Measurements from ENCODE around the gene SMURF1.

- TF ChIP-seq ZFP30 (CRISPR knock-in tag; IDR thresholded peaks at IDR 0.05) = no peak
- no peak for TF ChIP-seq OSR1 (CRISPR knock-in tag; IDR thresholded peaks at IDR 0.05)
- TF ChIP-seq ZNF70 (CRISPR knock-in tag; IDR thresholded peaks at IDR 0.05) = no peak
- no peak for TF ChIP-seq CSRNP3 (CRISPR knock-in tag; IDR thresholded peaks at IDR 0.05)
- no peak for TF ChIP-seq PATZ1 (CRISPR knock-in tag; IDR thresholded peaks at IDR 0.05; ENCODE audit: borderline replicate concordance)
- no peak for TF ChIP-seq POU6F1 (CRISPR knock-in tag; IDR thresholded peaks at IDR 0.05; ENCODE audit: borderline replicate concordance, low read depth)
- TF ChIP-seq PPARA (CRISPR knock-in tag; IDR thresholded peaks at IDR 0.05; ENCODE audit: borderline replicate concordance) = no peak
- TF ChIP-seq ARNTL (CRISPR knock-in tag; IDR thresholded peaks at IDR 0.05; ENCODE audit: borderline replicate concordance, low read depth) = no peak
Observed at GRCh38 chr7:99083068-99083651, 60.7 kb downstream of the SMURF1 start.
